ENCODE results near the gene COA1.
"Not testable (repeated sequence)": the region's sequence is repeated elsewhere in the genome, so short reads cannot be mapped to it uniquely, and the experiment has no call there.

Gene COA1

DNA sequence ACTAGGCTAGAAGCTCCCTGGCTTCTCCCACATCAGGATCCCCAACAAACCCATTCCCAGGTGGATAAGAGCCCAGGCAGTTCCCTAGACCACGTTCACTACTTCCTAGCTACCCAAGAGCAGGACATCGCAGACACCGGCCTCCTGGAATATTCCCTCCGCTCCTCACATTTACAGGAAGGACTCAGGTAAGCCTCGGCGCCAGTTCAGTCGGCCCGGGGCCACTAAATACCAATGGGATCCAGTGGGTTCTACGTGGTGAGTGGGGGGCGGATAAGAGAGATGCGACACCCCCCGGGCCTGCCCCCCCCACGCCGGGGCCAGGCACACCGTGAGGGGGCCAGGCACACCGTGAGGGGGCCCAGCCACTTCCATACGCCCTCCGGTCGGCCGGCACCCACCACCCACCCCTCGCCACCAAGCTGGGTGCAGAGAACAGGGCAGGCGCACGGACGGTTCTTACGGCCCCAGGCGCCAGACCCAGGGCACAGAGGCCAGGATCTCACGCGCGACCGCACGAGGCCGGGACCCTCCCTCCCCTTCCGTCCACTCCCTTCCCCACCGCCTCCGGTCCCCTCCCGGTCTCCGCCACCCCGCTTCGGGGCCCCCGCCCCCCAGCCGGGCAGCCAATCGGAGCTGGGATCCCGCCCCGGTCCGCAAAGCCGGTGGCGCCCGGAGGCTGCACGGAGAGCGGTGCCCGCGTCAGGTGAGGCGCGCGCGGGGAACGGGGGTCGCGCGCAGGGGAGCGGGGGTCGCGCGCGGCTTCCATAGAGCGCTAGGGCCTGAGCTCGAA, 28.9 kb upstream of the COA1 start, which contains the start of gene BLVRA:
Gene BLVRA, plus strand, starts transcription at position 652 of the 793 bp plus-strand sequence. CDS start 12,479 bp downstream, outside the sequence.
- peak; percentile 49 for DNase-seq

DNA sequence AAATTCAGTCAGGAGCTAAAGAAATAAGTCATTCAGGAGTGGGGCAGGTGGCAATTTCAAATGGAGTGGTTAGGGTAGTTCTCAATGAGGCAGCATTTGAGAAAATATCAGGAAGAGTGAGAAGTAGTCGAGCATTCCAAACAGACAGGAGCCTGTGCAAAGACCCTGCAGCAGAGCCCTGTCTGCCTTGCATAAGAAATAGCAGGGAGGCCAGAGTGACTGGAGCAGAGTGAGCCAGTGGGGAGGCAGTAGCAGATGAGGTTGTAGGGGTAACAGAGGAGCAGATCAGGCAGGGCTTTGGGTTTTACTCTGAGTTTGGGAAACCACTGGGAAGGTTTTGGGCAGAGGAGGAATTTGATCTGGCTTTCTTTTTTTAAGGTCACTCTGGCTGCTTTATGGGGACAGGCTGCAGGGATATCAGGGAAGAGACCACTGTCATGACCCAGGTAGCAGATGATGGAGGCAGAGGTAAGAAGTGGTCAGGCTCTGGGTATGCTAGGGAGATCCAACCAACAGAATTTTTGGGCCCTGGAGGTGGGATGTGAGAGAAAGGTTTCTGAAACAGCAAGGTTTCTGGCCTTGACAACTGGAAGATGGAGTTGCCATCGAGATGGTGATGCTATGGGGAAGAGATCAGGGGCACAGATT, 27.9 kb upstream of the COA1 start:
- no peak for DNase-seq

DNA sequence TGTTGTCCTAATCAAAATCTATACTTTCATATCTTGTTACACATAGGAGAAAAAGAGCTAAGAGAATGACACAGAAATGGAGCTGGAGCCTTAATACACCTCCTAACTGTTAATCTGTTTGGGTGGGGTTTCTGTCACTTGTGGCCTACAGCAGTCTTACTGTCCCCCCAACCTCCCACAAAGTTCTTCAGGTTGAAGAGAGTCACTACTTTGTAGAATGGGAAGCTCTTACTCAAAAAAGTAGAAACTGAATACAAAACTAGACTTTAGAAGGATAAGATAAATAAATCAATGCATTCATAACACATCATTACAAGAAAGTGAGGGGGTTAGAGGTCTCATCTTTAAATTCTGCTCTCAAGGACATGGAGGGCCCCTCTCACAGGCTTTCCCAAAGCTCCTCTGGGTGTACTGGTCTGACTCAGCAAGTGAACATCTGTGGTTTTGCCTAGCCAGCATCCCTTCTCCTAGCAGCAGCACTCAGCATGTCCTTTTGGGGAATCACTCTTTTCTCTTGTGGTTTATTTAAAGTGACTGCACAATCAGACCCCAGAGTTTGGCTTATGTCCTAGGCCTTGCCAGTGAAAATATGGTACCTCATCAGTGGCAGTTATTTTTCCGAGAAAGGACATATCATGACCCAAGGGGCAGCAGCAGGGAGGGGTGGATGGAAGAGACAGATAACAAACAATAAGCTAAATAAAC, 27.2 kb upstream of the COA1 start:
- peak; percentile 16 for DNase-seq

DNA sequence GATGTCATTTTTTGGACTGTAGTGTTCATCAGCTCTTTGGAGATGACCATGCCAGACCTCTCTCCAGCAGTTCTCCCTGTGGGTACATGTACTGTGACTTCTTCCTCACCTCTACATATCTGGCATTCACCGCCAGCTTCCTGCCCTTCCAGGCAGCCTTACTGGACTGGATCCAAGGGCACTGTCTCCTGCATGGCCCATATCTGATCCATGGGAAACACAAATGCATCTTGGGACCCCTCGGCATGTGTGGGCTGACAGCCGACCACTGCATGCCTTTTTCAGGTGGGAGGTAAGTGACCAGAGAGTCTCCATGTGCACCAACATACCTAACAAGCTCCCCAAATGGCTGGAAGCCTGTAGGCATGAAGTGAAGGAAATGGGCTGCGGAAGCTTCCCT, 25.3 kb upstream of the COA1 start:
- no peak for DNase-seq

DNA sequence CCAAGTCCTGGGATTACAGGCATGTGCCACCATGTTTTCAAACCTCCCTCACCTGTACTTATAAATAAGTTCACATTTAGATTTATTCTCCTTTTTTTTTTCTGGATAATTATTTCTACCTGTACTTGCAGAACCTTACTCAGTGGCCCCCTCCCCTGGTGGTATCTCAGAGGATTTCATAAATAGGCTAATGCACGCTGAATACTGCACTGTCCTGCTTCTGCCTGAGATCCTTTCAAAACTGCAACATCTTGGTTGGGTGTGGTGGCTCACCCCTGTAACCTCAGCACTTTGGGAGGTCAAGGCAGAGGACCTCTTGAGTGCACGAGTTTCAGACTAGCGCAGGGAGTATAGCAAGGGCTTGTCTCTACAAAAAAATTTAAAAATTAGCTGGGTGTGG, 24.5 kb upstream of the COA1 start:
- DNase-seq: no peak

DNA sequence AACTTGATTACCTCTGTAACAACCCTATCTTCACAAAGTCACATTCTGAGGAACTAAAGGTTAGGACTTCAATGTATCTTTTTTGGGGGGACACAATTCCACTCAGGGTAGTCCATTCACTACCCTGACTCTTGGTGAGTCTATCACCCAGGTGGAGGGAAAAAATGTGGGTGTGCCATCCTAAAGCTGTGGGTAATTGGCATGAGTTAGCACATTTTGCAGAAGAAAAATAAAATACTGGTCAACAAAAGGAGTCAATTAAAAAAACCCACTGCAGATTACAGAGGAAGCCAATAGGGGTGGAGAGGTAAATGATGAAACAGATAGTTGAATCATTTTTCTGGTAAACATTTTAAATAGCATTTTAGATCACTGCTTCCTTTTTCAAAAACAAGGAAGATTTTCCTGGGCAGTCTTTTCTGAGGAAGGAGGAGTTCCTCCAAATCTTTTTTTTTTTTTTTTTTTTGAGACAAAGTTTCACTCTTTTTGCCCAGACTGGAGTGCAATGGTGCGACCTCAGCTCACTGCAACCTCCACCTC, 24.0 kb upstream of the COA1 start:
- DNase-seq: no peak

DNA sequence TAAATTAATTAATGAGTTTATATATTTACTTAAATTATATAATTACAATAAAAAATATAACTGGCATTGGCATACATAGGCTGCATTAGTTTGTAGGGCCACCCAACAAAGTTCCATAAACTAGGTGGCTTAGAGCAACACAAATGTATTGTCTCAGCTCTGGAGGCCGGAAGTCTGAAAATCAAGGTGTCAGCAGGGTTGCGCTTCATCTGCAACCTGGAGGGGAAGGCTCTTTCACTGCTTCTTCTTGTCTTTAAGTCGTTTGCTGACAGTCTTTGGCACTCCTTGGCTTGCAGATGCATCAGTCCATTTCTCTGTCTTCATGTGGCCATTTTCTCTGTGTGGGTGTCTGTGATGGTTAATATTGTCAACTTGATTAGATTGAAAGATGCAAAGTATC, 23.1 kb upstream of the COA1 start:
- DNase-seq: no peak

DNA sequence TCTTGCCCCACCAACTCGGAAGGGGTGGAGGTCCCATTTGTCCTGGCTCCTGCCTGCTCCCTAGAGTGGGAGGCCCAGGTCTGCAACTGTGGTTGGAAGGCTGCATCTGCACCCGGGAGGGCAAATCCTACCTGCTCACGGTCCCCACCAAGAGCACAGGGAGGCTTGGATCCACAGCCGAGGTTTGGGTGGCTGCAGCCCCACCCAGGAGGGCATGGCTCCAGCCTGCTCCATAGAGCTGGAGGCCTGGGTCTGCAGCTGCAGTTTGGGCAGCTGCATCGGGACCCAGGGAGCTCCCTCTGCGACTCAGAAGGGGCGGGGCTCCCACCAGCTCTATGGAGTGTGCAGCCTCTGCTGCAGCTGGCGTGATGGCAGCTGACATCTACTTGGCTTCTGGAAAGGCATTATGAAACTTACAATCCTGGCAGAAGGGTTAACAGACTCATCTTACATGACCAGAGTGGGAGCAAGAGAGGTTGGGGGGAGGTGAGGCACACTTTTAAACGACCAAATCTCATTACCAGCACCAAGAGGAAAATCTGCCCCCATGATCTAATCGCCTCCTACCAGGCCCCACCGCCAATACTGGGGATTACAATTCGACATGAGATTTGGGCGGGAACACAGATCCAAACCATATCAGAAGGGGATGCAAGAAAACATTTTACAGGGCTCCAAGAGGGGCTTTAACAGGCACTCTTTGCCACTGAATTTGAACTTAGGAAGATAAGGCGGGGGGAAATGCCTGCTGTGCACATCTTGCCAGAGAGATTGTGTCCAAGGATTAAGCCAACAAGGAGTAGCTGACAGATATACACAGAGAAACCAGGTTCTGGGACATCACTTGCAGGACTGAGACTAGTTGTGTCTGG, 20.9 kb upstream of the COA1 start:
- DNase-seq: peak; percentile 9

DNA sequence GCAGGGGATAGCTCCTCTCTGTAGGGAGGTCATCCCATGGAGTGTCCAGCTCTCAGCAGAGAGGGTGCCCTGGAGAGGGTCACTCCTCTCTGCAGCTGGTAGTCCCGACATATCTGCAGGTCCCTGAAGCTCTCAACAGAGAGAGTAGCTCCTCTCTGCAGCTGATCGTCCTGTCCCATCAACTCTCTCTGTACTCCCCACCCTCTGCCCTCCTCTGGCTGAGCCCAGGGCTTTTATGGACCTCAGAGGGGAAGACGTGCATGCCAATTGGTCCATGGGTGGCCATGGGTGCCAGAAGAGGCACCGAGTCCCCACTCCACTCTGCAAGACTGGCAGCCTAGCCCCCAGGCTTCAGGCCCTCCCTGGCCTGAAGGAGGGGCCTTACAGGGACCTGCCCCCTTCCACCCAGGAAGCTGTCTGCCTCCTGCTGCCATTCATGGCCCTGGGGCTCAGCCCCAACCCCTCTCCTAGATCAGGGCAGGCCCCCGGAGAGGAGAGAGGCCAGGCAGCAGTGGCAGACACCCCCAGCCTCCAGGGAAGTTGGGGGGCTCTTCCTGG, 20.1 kb upstream of the COA1 start:
- DNase-seq: no peak

DNA sequence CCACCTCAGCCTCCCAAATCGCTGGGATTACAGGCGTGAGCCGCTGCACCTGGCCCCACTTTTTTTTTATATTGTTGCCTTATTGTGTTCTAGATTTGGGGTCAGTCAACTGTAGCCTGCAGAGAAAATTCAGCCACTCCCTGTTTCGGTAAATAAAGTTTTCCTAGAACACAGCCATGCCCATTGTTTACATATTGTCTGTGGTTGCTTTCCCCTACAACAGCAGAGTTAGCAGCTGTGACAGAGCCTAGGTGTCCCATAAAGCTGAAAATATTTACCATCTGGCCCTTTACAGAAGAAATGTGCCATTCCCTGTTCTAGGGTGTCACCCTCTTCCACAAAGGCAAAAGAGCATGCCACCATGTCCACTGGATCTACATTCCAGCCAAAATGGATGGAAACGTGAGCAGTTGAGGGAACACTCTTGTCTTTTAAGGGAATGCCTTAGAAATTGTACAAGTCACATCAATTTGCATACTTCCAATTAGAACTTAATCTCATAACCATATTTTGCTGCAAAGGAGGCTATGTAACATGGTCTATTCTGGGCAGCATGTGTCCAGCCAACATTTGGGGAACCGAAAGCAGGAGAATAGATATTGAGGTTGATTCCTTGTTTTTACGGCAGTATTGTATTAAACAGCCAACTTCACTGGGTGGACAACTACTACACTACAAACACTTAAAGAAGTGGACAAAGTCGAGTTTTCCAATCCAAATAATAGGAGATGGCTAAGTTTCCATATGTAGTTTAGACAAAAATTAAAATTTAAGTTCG, 18.2 kb upstream of the COA1 start:
- DNase-seq: peak; percentile 47

DNA sequence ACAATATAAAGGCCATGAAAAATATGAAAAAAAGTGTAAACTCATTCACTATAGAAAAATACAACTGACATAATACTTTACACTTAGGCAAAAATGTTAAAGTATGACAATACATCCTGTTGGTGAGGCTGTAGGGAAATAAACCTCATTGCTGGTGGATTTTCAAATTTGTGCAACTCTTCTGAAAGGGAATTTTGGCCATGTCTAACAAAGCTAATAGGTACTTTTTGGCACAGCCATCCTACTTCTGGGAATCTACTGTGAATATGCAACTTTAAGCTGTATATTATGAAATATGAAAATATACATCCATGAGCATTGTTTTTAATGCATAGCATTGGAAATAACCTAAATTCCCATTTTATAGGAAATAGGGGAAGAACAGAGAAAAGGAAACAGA, 13.4 kb upstream of the COA1 start:
- no peak for DNase-seq

DNA sequence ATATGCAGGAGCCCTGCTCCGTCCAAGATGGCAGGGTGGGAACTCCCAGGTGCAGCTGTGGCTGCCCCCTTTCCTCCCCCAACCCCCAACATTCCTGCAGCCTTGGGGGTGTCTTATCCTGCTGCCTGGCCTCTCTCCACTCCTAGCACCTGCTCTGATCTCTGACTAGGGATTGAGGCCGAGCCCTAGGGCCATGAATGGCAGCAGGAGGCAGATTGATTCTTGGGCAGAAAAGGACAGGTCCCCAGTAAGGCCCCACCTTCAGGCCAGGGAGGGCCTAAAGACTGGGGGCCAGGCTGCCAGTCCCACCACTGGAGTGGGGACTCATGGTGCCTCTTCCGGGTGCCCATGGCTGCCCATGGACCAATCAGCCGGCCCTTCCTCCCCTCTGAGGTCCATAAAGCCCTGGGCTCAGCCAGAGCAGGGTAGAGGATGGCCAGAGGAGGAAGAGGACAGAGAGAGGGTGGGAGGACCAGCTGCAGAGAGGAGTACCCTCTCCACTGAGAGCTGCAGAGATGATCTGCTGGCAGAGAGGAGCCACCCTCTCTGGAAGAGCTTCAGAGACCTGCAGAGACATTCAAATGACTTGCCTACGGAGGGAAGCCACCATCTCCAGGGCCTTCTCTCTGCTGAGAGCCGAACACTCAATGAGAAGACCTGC, 8.3 kb upstream of the COA1 start:
- DNase-seq: no peak

DNA sequence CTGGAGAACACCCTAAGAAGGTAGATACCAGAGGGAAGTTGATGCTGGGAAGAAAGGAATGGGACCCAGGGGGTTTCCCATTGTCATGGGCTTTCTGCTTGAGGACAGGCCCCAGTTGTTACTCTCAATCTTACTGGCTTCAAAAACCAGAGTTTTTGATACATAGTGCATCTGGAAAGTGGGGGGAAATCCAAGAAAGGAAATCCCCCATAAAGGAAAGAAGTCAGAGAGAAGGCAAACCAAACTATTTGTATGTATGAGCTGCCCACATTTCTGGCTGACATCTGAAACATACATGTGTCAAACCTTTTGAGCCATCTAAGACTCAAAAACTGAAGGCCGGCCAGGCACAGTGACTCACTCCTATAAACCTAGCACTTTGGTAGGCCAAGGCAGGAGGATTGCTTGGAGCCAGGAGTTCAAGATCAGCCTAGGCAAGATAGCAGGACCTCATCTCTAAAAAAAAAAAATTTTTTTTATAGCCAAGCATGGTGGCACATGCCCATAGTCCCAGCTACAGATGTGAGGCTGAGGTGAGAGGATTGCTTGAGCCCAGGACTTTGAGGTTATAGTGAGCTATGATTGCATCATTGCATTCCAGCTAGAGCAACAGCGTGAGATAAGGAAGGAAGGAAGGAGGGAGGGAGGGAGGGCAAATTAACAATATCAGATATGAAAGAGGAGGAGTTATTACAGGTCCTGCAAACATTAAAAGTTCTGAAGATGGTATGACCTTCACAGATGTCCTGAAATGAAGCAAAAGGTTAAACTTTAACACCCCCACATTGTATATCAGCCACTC, 6.7 kb upstream of the COA1 start:
- DNase-seq: no peak

DNA sequence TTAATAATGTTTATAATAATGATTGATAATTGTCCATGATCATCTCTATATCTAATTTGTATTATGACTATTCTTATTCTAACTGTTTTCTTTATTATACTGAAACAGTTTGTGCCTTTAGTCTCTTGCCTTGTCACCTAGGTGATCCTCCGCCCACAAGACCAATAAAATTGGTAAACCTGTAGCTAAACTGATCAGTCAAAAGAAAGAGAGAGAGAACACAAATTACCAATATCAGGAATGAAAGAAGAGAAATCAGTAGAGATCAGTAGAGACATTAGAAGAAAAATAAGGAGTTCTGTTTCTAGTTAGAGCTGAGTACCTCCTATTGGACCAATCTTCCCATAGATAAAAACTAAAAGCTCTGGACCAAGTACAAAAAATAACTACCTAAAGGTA, 6.1 kb upstream of the COA1 start:
- no peak for DNase-seq

DNA sequence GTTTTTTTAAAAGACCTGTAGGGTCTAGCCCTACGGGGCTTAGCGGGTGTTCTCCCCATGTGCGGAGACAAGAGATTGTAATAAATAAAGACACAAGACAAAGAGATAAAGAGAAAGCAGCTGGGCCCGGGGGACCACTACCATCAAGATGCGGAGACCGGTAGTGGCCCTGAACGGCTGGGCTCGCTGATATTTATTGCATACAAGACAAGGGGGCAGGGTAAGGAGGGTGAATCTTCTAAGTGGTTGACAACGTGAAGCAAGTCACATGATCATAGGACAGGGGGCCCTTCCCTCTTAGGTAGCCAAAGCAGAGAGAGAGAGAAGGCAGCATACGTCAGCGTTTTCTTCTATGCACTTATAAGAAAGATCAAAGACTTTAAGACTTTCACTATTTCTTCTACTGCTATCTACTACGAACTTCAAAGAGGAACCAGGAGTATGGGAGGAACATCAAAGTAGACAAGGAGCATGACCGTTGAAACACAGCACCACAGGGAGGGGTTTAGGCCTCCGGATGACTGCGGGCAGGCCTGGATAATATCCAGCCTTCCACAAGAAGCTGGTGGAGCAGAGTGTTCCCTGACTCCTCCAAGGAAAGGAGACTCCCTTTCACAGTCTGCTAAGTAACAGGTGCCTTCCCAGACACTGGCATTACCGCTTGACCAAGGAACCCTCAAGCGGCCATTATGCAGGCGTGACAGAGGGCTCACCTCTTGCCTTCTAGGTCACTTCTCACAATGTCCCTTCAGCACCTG, 5.4 kb upstream of the COA1 start:
- not testable (repeated sequence) for DNase-seq

DNA sequence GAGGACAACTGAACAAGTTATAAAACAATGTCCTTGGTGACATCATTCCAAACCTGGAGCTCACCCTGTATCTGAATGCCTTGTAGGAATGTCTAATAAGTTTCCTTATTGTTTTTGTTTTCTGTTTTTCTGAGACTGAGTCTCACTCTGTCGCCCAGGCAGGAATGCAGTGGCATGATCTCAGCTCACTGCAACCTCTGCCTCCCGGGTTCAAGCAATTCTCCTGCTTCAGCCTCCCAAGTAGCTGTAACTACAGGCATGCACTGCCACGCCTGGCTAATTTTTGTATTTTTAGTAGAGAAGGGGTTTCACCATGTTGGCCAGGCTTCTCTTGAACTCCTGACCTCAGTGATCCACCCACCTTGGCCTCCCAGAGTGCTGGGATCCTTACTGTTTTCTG, 2.2 kb upstream of the COA1 start:
- not testable (repeated sequence) for DNase-seq

DNA sequence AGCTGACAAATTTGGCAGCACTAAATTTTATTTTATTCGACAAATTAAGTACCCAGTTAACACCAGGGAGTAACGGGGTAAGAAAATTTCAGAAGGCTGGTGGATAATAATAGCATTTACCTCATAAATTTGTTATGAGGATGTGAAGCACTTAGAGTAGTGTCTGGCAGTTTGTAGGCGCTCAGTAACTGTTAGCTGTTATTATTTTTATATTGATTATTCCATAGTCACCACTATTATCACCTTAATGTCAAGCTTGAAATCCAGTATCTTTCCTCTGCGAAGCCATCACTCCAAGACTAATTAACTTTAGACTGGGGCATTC, 563 bp upstream of the COA1 start:
- DNase-seq: no peak

DNA sequence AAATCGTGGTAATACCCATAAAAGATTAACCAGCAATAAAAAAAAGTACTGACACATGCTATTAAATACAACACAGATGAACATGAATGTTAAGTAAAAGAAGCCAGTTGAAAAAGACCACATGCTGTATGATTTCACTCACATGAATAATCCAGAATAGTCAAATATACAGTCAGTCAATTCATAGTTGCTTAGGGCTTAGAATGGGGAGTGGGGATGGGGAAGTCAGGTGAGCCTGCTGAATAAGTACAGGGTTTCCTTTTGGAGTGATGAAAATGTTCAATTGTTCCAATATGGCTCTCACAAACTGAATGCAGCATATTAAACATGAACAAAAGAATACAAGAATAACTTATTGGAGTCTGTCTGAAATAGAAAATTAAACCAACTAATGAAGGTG, 1.8 kb downstream of the COA1 start:
- DNase-seq: no peak

DNA sequence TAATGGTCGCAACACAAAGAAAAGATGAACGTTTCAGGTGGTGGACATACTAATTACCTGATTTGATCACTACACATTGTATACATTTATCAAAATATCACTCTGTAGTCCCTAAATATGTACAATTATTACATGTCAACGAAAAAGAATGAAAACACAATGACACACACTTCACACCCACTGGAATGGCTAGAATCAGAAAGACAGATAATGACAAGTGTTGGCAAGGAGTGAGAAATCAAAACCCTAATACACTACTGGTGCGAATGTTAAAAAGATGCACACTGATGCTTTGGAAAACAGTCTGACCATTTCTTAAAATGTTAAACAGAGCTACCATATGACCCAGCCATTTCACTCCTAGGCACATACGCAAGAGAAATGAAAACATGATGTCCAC, 2.3 kb downstream of the COA1 start:
- DNase-seq: no peak

Measured in NCI-H2171 treated with DMSO at 0.1 percent for 48 hours (cell line).